GM23338 (cell line): Measurements from ENCODE around the gene OXCT1.

ENCODE experiments used
- POLR2AphosphoS5 ChIP-seq: IDR thresholded peaks from 2 replicates; pipeline ENCODE4 v1.6.1; 2016; ENCODE audit warnings: antibody characterized with exemption, low read depth
- TF ChIP-seq, protein P1 (sequence below), 2 experiments: fragments of 200-600 bp in 1 of 2; sonication (generic) in 1 of 2; conservative IDR thresholded peaks; 2 replicates each; pipeline versions ENCODE4 v1.5.1 to v1.6.1; 2016 to 2017; ENCODE audit warnings: antibody characterized with exemption in 2 of 2, low read depth in 2 of 2, mild to moderate bottlenecking in 2 of 2, moderate library complexity in 1 of 2

DNA sequence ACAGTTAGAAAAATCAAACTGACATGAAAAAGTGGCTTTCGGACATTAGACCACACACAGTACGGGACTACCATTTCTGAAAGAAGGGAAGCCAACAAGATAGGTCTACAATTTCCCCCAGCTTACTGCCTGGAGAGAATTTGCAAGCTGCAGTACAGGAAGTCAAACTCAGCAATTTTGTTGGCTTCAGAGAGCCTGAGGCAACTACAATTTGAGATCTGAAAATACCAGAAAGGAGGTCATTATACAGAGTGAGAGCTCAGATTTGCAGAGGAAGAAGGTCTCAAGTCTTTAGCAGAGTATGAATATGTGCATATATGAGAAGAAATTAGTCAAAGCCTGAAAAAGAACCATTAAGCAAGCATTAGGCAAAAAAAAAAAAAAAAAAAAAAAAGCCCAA is 83.0 kb downstream of the OXCT1 start:
- TF ChIP-seq, protein P1, sequence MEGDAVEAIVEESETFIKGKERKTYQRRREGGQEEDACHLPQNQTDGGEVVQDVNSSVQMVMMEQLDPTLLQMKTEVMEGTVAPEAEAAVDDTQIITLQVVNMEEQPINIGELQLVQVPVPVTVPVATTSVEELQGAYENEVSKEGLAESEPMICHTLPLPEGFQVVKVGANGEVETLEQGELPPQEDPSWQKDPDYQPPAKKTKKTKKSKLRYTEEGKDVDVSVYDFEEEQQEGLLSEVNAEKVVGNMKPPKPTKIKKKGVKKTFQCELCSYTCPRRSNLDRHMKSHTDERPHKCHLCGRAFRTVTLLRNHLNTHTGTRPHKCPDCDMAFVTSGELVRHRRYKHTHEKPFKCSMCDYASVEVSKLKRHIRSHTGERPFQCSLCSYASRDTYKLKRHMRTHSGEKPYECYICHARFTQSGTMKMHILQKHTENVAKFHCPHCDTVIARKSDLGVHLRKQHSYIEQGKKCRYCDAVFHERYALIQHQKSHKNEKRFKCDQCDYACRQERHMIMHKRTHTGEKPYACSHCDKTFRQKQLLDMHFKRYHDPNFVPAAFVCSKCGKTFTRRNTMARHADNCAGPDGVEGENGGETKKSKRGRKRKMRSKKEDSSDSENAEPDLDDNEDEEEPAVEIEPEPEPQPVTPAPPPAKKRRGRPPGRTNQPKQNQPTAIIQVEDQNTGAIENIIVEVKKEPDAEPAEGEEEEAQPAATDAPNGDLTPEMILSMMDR (conservative IDR thresholded peaks at IDR 0.05; ENCODE audit: low read depth in 2 of 2): no peak
- no peak for TF ChIP-seq POLR2AphosphoS5
